Liver (tissue), 9 donors: ENCODE data around the gene PAX5. TPM values are rescaled to one million over a fixed set of nuclear protein-coding genes. Genes with fewer than 3 reads are reported as not detected.

ENCODE experiments used
- DNase-seq: peaks from one replicate; pipeline ENCODE4 v3.0.0-alpha.2; 2017; ENCODE audit warnings: low spot score
- H3K27ac ChIP-seq, 2 donors: one replicate each; pipeline ENCODE4 v1.7.0; 2013; ENCODE audit warnings: inconsistent platforms in 2 of 2, low read length in 2 of 2, control low read depth in 1 of 2, low read depth in 1 of 2, mild to moderate bottlenecking in 1 of 2
- H3K27me3 ChIP-seq, 4 donors: one replicate each; pipeline versions ENCODE4 v1.6.1 to v1.7.0; 2013; ENCODE audit warnings: low read length in 3 of 4, inconsistent platforms in 1 of 4, mild to moderate bottlenecking in 1 of 4, moderate library complexity in 1 of 4; ENCODE audit not compliant: control insufficient read depth in 4 of 4, insufficient read depth in 4 of 4
- H3K36me3 ChIP-seq, 4 donors: one replicate each; pipeline versions ENCODE4 v1.6.1 to v1.7.0; 2013; ENCODE audit warnings: low read length in 3 of 4, mild to moderate bottlenecking in 3 of 4, low read depth in 1 of 4, moderate library complexity in 1 of 4; ENCODE audit not compliant: control insufficient read depth in 4 of 4, insufficient read depth in 3 of 4
- H3K4me1 ChIP-seq, 4 donors: one replicate each; pipeline versions ENCODE4 v1.6.1 to v1.7.0; 2013; ENCODE audit warnings: low read length in 3 of 4, mild to moderate bottlenecking in 3 of 4, moderate library complexity in 1 of 4; ENCODE audit not compliant: control insufficient read depth in 4 of 4, insufficient read depth in 4 of 4
- H3K4me3 ChIP-seq, 3 donors: one replicate each; pipeline versions ENCODE4 v1.6.1 to v1.7.0; 2013; ENCODE audit warnings: low read length in 3 of 3, control low read depth in 1 of 3, low read depth in 1 of 3, mild to moderate bottlenecking in 1 of 3
- H3K9ac ChIP-seq, 2 donors: one replicate each; pipeline ENCODE4 v1.7.0; 2013; ENCODE audit warnings: low read length in 2 of 2, mild to moderate bottlenecking in 2 of 2, moderate library complexity in 2 of 2, control low read depth in 1 of 2, low read depth in 1 of 2
- H3K9me3 ChIP-seq, 4 donors: one replicate each; pipeline versions ENCODE4 v1.6.1 to v1.7.0; 2013; ENCODE audit warnings: low read length in 3 of 4; ENCODE audit not compliant: control insufficient read depth in 4 of 4
- ATF3 ChIP-seq: IDR thresholded peaks from 2 replicates; pipeline ENCODE4 v1.6.1; 2016; ENCODE audit warnings: antibody characterized with exemption
- CTCF ChIP-seq: fragments of 150-350 bp; IDR thresholded peaks from 2 replicates; pipeline ENCODE4 v1.5.1; 2017; ENCODE audit warnings: improper control_type of control experiment, low read depth, low read length; ENCODE audit not compliant: missing input control
- EGR1 ChIP-seq, 2 donors: IDR thresholded peaks; 2 replicates each; pipeline ENCODE4 v1.6.1; 2016 to 2018; ENCODE audit warnings: antibody characterized with exemption in 2 of 2, low read depth in 2 of 2
- FOXA1 ChIP-seq: IDR thresholded peaks from 2 replicates; pipeline ENCODE4 v1.6.1; 2016; ENCODE audit warnings: antibody characterized with exemption
- FOXA2 ChIP-seq: IDR thresholded peaks from 2 replicates; pipeline ENCODE4 v1.6.1; 2016; ENCODE audit warnings: antibody characterized with exemption
- GABPA ChIP-seq, 2 donors: IDR thresholded peaks in 1 of 2; conservative IDR thresholded peaks in 1 of 2; 2 replicates each; pipeline ENCODE4 v1.6.1; 2016; ENCODE audit warnings: antibody characterized with exemption in 2 of 2, mild to moderate bottlenecking in 1 of 2, moderate library complexity in 1 of 2
- HNF4A ChIP-seq, 2 donors: conservative IDR thresholded peaks; 2 replicates each; pipeline ENCODE4 v1.6.1; 2016; ENCODE audit warnings: antibody characterized with exemption in 2 of 2, mild to moderate bottlenecking in 2 of 2
- HNF4G ChIP-seq: IDR thresholded peaks from 2 replicates; pipeline ENCODE4 v1.6.1; 2016; ENCODE audit warnings: antibody characterized with exemption
- JUND ChIP-seq, 2 donors: IDR thresholded peaks; 2 replicates each; pipeline ENCODE4 v1.6.1; 2016; ENCODE audit warnings: antibody characterized with exemption in 2 of 2
- MAX ChIP-seq: IDR thresholded peaks from 2 replicates; pipeline ENCODE4 v1.6.1; 2016; ENCODE audit warnings: antibody characterized with exemption
- NR2F2 ChIP-seq: IDR thresholded peaks from 2 replicates; pipeline ENCODE4 v1.6.1; 2016; ENCODE audit warnings: antibody characterized with exemption
- RAD21 ChIP-seq, 2 donors: IDR thresholded peaks; 2 replicates each; pipeline ENCODE4 v1.6.1; 2016; ENCODE audit warnings: antibody characterized with exemption in 2 of 2, mild to moderate bottlenecking in 2 of 2
- REST ChIP-seq: IDR thresholded peaks from 2 replicates; pipeline ENCODE4 v1.6.1; 2016; ENCODE audit warnings: antibody characterized with exemption, mild to moderate bottlenecking
- RXRA ChIP-seq, 2 donors: IDR thresholded peaks; 2 replicates each; pipeline ENCODE4 v1.6.1; 2017 to 2018; ENCODE audit warnings: antibody characterized with exemption in 2 of 2, mild to moderate bottlenecking in 1 of 2
- SP1 ChIP-seq: IDR thresholded peaks from 2 replicates; pipeline ENCODE4 v1.6.1; 2018; ENCODE audit warnings: antibody characterized with exemption, mild to moderate bottlenecking
- TAF1 ChIP-seq: conservative IDR thresholded peaks from 2 replicates; pipeline ENCODE4 v1.6.1; 2016; ENCODE audit warnings: antibody characterized with exemption, mild to moderate bottlenecking
- YY1 ChIP-seq: IDR thresholded peaks from 2 replicates; pipeline ENCODE4 v1.6.1; 2016; ENCODE audit warnings: antibody characterized with exemption, mild to moderate bottlenecking
- ZBTB33 ChIP-seq: IDR thresholded peaks from 2 replicates; pipeline ENCODE4 v1.6.1; 2016; ENCODE audit warnings: antibody characterized with exemption
- WGBS: extraction: QIAGEN DNeasy Blood & Tissue Kit; methylation state at CpG from one replicate; pipeline ENCODE4 v1.1.7; 2013; 5-methylcytosine and 5-hydroxymethylcytosine counted together
- polyA plus RNA-seq, 2 donors: library from polyadenylated mRNA; stranded (reverse) in 1 of 2; unstranded in 1 of 2; fragments of 200-250 nt in 1 of 2; fragments of >200 nt in 1 of 2; fragmentation: Nextera tagmentation in 1 of 2; extraction: Ambion mirVana in 1 of 2; gene quantifications; one replicate each; pipeline versions ENCODE4 v1.2.1 to v1.2.3, GENCODE V29; 2013 to 2015
- total RNA-seq, 2 donors: library from RNA; depleted of rRNA; stranded (reverse); fragments of >200 nt; gene quantifications; one replicate each; pipeline ENCODE4 v1.2.3, GENCODE V29; 2014
- donor health status: healthy.
- donor health status: healthy.
- donor health status: healthy.
- donor health status: healthy.
- donor health status: healthy.

Gene PAX5
- total and polyA plus RNA-seq, 4 donors: 0.05 to 2.7 (median 0.11) TPM

GRCh38 chr9:36935768-36936497 lies 98.1 kb downstream of the PAX5 start (continued):
- TF ChIP-seq CTCF: no peak
- no peak for TF ChIP-seq FOXA1
- no peak for TF ChIP-seq HNF4A (conservative IDR thresholded peaks at IDR 0.05)
- no peak for TF ChIP-seq YY1

- no peak for TF ChIP-seq FOXA2
- no peak for TF ChIP-seq RAD21 (IDR thresholded peaks at IDR 0.05)
- no peak for TF ChIP-seq MAX
- no peak for TF ChIP-seq FOXA1
- no peak for TF ChIP-seq RXRA (IDR thresholded peaks at IDR 0.05)
- no peak for TF ChIP-seq CTCF
- TF ChIP-seq YY1: no peak
- no peak for TF ChIP-seq GABPA (IDR thresholded peaks at IDR 0.05 in 1 of 2, conservative IDR thresholded peaks at IDR 0.05 in 1 of 2)
- no peak for TF ChIP-seq TAF1
- TF ChIP-seq JUND (IDR thresholded peaks at IDR 0.05): no peak
- TF ChIP-seq REST: no peak
- TF ChIP-seq ATF3: no peak
- TF ChIP-seq HNF4G: no peak
- TF ChIP-seq NR2F2: no peak
- no peak for TF ChIP-seq EGR1 (IDR thresholded peaks at IDR 0.05; ENCODE audit: low read depth in 2 of 2)
- no peak for TF ChIP-seq SP1
- TF ChIP-seq HNF4A (conservative IDR thresholded peaks at IDR 0.05): no peak
- TF ChIP-seq ZBTB33: no peak
- WGBS: 87% methylated on average over 4 of the region's 4 CpGs
- Histone ChIP-seq H3K9ac (no peak overlapping the region), H3K27me3 (no peaks in the 10 kb centered on the region), H3K4me1 (no peaks in the 10 kb centered on the region), H3K4me3 (no peak overlapping the region), H3K9me3 (no peaks in the 10 kb centered on the region), H3K36me3 (no peaks in the 10 kb centered on the region), H3K27ac (no peak overlapping the region)
- no peak for DNase-seq
These were observed 98.7 kb downstream of the PAX5 start for GRCh38 chr9:36935332-36935731.
